ENCODE data around the gene CAMK1D. TPM values are rescaled to one million over a fixed set of nuclear protein-coding genes. Genes with fewer than 3 reads are reported as not detected.

Gene CAMK1D
- total RNA-seq, 2 donors from 2014 or later, result 4.5 to 7.8 TPM

- Mint-ChIP-seq H3K27ac (no peak overlapping the region), H3K4me1 (peaks cover 7% of the 10 kb centered on the region), H3K27me3 (ENCODE audit: insufficient read depth) (no peaks in the 10 kb centered on the region), H3K9me3 (no peaks in the 10 kb centered on the region), H3K36me3 (ENCODE audit: low read depth) (no peaks in the 10 kb centered on the region), H3K4me3 (no peak overlapping the region)
- no peaks in the 10 kb centered on the region for H3K9me3 ChIP-seq (ENCODE audit: control insufficient read depth, low read length)
- 87 to 95% methylated on average over 4 to 7 of the region's 7 CpGs for WGBS, 2 experiments (ENCODE audit: insufficient coverage in 1 of 2, insufficient read length in 1 of 2)
- no peak overlapping the region for H3K4me3 ChIP-seq (ENCODE audit: low read length)
- no peak for TF ChIP-seq CTCF (conservative IDR thresholded peaks at IDR 0.05)
- H3K4me1 ChIP-seq (ENCODE audit: control insufficient read depth, insufficient read depth, low read length), result no peaks in the 10 kb centered on the region
- no peaks in the 10 kb centered on the region for H3K36me3 ChIP-seq (ENCODE audit: control insufficient read depth, insufficient read depth, low read length)
- DNase-seq, result peak; percentile 36
- no peak overlapping the region for H3K27ac ChIP-seq (ENCODE audit: low read depth, low read length)
- no peak overlapping the region for H3K9ac ChIP-seq (ENCODE audit: extremely low read depth, low read length, poor library complexity, severe bottlenecking)
- no peaks in the 10 kb centered on the region for H3K27me3 ChIP-seq (ENCODE audit: control insufficient read depth, insufficient read depth, low read length, poor library complexity, severe bottlenecking)
Measured at GRCh38 chr10:12500381-12501303, 151.3 kb downstream of the CAMK1D start.

- H3K27ac ChIP-seq (ENCODE audit: low read depth, low read length), result no peak overlapping the region
- peaks cover 7% of the 10 kb centered on the region for H3K4me1 Mint-ChIP-seq
- no peak overlapping the region for H3K4me3 Mint-ChIP-seq
- no peaks in the 10 kb centered on the region for H3K27me3 ChIP-seq (ENCODE audit: control insufficient read depth, insufficient read depth, low read length, poor library complexity, severe bottlenecking)
- TF ChIP-seq CTCF (conservative IDR thresholded peaks at IDR 0.05), result no peak
- WGBS, 2 experiments (ENCODE audit: insufficient coverage in 1 of 2, insufficient read length in 1 of 2), result 85 to 87% methylated on average over 9 to 12 of the region's 12 CpGs
- no peaks in the 10 kb centered on the region for H3K36me3 ChIP-seq (ENCODE audit: control insufficient read depth, insufficient read depth, low read length)
- no peaks in the 10 kb centered on the region for H3K27me3 Mint-ChIP-seq (ENCODE audit: insufficient read depth)
- H3K27ac Mint-ChIP-seq, result no peak overlapping the region
- no peaks in the 10 kb centered on the region for H3K36me3 Mint-ChIP-seq (ENCODE audit: low read depth)
- H3K4me1 ChIP-seq (ENCODE audit: control insufficient read depth, insufficient read depth, low read length), result no peaks in the 10 kb centered on the region
- H3K9ac ChIP-seq (ENCODE audit: extremely low read depth, low read length, poor library complexity, severe bottlenecking), result no peak overlapping the region
- no peaks in the 10 kb centered on the region for H3K9me3 ChIP-seq (ENCODE audit: control insufficient read depth, low read length)
- no peaks in the 10 kb centered on the region for H3K9me3 Mint-ChIP-seq
- no peak for DNase-seq
- H3K4me3 ChIP-seq (ENCODE audit: low read length), result no peak overlapping the region
Measured at GRCh38 chr10:12501324-12501723, 152.0 kb downstream of the CAMK1D start.

DNA sequence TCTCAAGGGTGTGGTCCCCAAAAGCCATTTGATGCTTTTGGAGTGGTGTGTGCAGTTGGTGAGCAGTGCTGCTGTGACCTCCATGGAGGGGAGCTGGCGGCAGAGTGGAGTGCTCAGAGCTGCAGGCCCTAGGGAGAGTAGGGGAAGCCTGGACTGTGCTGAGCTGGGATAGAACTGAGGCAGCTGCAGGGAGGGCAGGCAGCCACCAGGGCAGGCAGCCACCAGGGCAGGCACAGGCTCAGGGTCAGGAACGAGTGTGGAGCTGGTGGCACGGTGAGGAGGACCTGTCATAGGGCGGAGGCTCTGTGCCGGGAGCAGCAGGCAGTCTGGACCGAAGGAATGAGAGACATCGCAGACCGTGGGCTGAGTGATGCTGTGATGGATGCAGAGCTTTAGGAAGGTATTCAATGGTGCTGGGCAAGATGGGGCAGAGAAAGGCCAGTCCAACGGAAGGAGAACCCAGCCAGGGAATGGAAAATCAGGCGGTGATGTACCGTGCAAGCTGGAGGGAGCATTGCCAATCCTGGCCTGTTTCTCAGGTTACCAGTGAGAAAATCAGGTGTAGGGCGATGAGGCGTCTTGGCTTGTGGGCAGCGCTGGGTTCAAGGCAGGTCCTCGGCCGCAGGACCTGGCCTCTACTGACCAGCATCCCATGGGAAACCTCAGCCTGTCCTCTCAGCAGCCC is 152.6 kb downstream of the CAMK1D start:
- H3K27me3 ChIP-seq (ENCODE audit: control insufficient read depth, insufficient read depth, low read length, poor library complexity, severe bottlenecking), result no peaks in the 10 kb centered on the region
- no peak overlapping the region for H3K4me3 Mint-ChIP-seq
- WGBS, 2 experiments (ENCODE audit: insufficient coverage in 1 of 2, insufficient read length in 1 of 2), result 82 to 87% methylated on average over 12 to 16 of the region's 16 CpGs
- no peaks in the 10 kb centered on the region for H3K27me3 Mint-ChIP-seq (ENCODE audit: insufficient read depth)
- peaks cover 7% of the 10 kb centered on the region for H3K4me1 Mint-ChIP-seq
- no peaks in the 10 kb centered on the region for H3K9me3 Mint-ChIP-seq
- no peaks in the 10 kb centered on the region for H3K36me3 ChIP-seq (ENCODE audit: control insufficient read depth, insufficient read depth, low read length)
- H3K4me3 ChIP-seq (ENCODE audit: low read length), result no peak overlapping the region
- no peaks in the 10 kb centered on the region for H3K4me1 ChIP-seq (ENCODE audit: control insufficient read depth, insufficient read depth, low read length)
- DNase-seq, result peak; percentile 54
- no peaks in the 10 kb centered on the region for H3K9me3 ChIP-seq (ENCODE audit: control insufficient read depth, low read length)
- no peak overlapping the region for H3K27ac Mint-ChIP-seq
- H3K9ac ChIP-seq (ENCODE audit: extremely low read depth, low read length, poor library complexity, severe bottlenecking), result no peak overlapping the region
- H3K36me3 Mint-ChIP-seq (ENCODE audit: low read depth), result no peaks in the 10 kb centered on the region
- peak; percentile 52 for TF ChIP-seq CTCF (conservative IDR thresholded peaks at IDR 0.05)
- no peak overlapping the region for H3K27ac ChIP-seq (ENCODE audit: low read depth, low read length)

All from endodermal cell (in vitro differentiated cells).